ENCODE measurements around the gene SMG9. TPM values are rescaled to one million over a fixed set of nuclear protein-coding genes. Genes with fewer than 3 reads are reported as not detected.

SMG9 gene
- total RNA-seq, 1 experiment from 2014 or later = 52.2 TPM

DNA sequence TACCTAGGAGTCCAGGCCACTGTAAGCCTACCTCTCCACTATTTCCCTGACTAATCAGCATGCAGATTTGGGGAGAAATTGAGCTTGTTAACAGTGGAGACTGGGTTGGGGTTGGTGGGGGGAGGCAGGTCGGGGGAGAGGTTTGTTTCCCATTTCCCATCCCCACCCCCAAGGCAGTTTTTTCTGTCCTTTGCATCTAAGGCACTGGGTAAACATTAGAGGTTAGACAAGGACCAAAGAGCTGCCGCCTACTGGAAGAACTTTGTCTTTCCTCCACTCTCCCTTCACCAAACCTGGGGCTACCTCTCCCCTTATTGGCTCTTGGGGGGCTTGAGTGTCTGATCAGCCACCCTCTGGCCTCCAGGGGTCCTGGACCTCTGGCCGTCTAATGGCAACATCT is 25.1 kb upstream of the SMG9 start:
- Histone ChIP-seq H2BK20ac (ENCODE audit: low read depth, low read length, poor library complexity, severe bottlenecking) (no peak overlapping the region), H3K23ac (ENCODE audit: insufficient read length, low read depth, low read length) (no peak overlapping the region), H4K5ac (ENCODE audit: insufficient read length, low read depth, low read length) (no peak overlapping the region), H3K9ac (ENCODE audit: extremely low read depth, insufficient read length, low read length) (no peak overlapping the region), H3K14ac (ENCODE audit: insufficient read depth, low read length) (no peak overlapping the region), H3K4me2 (ENCODE audit: insufficient read depth, insufficient read length, low read length) (no peak overlapping the region), H4K20me1 (ENCODE audit: control insufficient read depth, insufficient read depth, insufficient read length) (no peaks in the 10 kb centered on the region), H2BK120ac (ENCODE audit: low read depth, low read length, poor library complexity, severe bottlenecking) (no peak overlapping the region), H3K4ac (ENCODE audit: low read depth, low read length) (no peak overlapping the region), H2AFZ (ENCODE audit: low read length) (no peak overlapping the region), H4K91ac (ENCODE audit: insufficient read length, low read depth, low read length) (no peak overlapping the region), H3T11ph (ENCODE audit: low read length) (no peak overlapping the region), H3K4me1 (ENCODE audit: insufficient read depth, low read length) (peaks cover 4% of the 10 kb centered on the region; the same call in 1 of the 2 replicates), H3K79me2 (ENCODE audit: insufficient read depth, low read length) (no peaks in the 10 kb centered on the region), H2BK5ac (ENCODE audit: insufficient read length, low read length) (no peak overlapping the region), H2BK12ac (ENCODE audit: insufficient read length, low read depth, low read length) (no peak overlapping the region), H3K56ac (ENCODE audit: insufficient read length, low read depth, low read length) (no peak overlapping the region), H3K23me2 (ENCODE audit: insufficient read length, low read depth, low read length, poor library complexity, severe bottlenecking) (no peaks in the 10 kb centered on the region), H3K9me3 (ENCODE audit: control insufficient read depth, low read depth, low read length) (no peaks in the 10 kb centered on the region), H3K18ac (ENCODE audit: insufficient read length, low read depth, low read length) (no peak overlapping the region), H3K27me3 (ENCODE audit: insufficient read depth, low read length) (no peaks in the 10 kb centered on the region; the same call in 1 of the 2 replicates), H3K27ac (ENCODE audit: insufficient read length, low read depth, low read length) (no peak overlapping the region), H2BK15ac (ENCODE audit: low read depth, low read length) (no peak overlapping the region), H2AK5ac (ENCODE audit: insufficient read length, low read length) (no peak overlapping the region), H3K79me1 (ENCODE audit: insufficient read depth, low read depth, low read length, poor library complexity, severe bottlenecking) (no peaks in the 10 kb centered on the region), H4K8ac (replicated peaks; ENCODE audit: insufficient read length, low read depth, low read length) (no peak overlapping the region)
- TF ChIP-seq, protein P1, sequence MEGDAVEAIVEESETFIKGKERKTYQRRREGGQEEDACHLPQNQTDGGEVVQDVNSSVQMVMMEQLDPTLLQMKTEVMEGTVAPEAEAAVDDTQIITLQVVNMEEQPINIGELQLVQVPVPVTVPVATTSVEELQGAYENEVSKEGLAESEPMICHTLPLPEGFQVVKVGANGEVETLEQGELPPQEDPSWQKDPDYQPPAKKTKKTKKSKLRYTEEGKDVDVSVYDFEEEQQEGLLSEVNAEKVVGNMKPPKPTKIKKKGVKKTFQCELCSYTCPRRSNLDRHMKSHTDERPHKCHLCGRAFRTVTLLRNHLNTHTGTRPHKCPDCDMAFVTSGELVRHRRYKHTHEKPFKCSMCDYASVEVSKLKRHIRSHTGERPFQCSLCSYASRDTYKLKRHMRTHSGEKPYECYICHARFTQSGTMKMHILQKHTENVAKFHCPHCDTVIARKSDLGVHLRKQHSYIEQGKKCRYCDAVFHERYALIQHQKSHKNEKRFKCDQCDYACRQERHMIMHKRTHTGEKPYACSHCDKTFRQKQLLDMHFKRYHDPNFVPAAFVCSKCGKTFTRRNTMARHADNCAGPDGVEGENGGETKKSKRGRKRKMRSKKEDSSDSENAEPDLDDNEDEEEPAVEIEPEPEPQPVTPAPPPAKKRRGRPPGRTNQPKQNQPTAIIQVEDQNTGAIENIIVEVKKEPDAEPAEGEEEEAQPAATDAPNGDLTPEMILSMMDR (conservative IDR thresholded peaks at IDR 0.05) = 0 out of 3 replicates have a peak, but pooled peaks have one; percentile 23
- H3K27ac Mint-ChIP-seq = no peak overlapping the region; a peak in 1 of 7 replicates
- H3K4me3 Mint-ChIP-seq = no peak overlapping the region
- H3K27me3 Mint-ChIP-seq (ENCODE audit: low read depth) = peaks cover 42% of the 10 kb centered on the region
- H3K4me1 Mint-ChIP-seq = peaks cover 30 to 44% of the 10 kb centered on the region in 2 experiments
- no peaks in the 10 kb centered on the region; a peak in 1 of 7 replicates for H3K36me3 Mint-ChIP-seq (ENCODE audit: insufficient read depth in 1 of 3, low read depth in 3 of 3)
- no peaks in the 10 kb centered on the region; a peak in 2 of 5 replicates for H3K9me3 Mint-ChIP-seq
- DNase-seq = no peak
- WGBS (ENCODE audit: extremely low coverage, insufficient read length, low lambda C conversion rate) = no CpG with 5 or more reads among the region's 3 CpGs

All from H9 (cell line).